ENCODE results near the gene GPR45. TPM values are rescaled to one million over a fixed set of nuclear protein-coding genes. Genes with fewer than 3 reads are reported as not detected.

Gene GPR45
- total RNA-seq, 1 donor from 2014 or later: not detected

Other genes starting within 250 kb of the GPR45 start
- 20.5 TPM for gene MRPS9, start 203.7 kb upstream of the GPR45 start, total RNA-seq
- gene TGFBRAP1, start 88.0 kb downstream of the GPR45 start, total RNA-seq: 10.2 TPM
- gene C2orf49, start 95.8 kb downstream of the GPR45 start, total RNA-seq: 14.4 TPM
- gene FHL2, start 157.3 kb downstream of the GPR45 start, total RNA-seq: 31.5 TPM